Fibroblast of upper back skin (primary cell): ENCODE data around the gene DGKQ.

ENCODE experiments used
- DNase-seq: peaks from one replicate; pipeline ENCODE4 v3.0.0-alpha.2; 2013

DGKQ gene

GRCh38 chr4:960140-960635 is 13.2 kb downstream of the DGKQ start:
- DNase-seq, result no peak

- DNase-seq, result no peak
Observed at GRCh38 chr4:959338-960139, 13.8 kb downstream of the DGKQ start.

- DNase-seq, result no peak
Observed at GRCh38 chr4:958696-959337, 14.6 kb downstream of the DGKQ start.

GRCh38 chr4:958314-958665 is 15.1 kb downstream of the DGKQ start:
- DNase-seq, result no peak

GRCh38 chr4:957581-958313 is 15.6 kb downstream of the DGKQ start:
- DNase-seq, result no peak

- DNase-seq, result no peak
Observed at GRCh38 chr4:957231-957580, 16.2 kb downstream of the DGKQ start.

GRCh38 chr4:956531-957230 is 16.7 kb downstream of the DGKQ start:
- no peak for DNase-seq

- DNase-seq, result no peak
Observed at GRCh38 chr4:955931-956381, 17.4 kb downstream of the DGKQ start.

- no peak for DNase-seq
Observed at GRCh38 chr4:955161-955921, 18.0 kb downstream of the DGKQ start.

- no peak for DNase-seq
Observed at GRCh38 chr4:954211-955020, 19.0 kb downstream of the DGKQ start.

GRCh38 chr4:953574-953915 is 19.8 kb downstream of the DGKQ start:
- DNase-seq, result no peak

- DNase-seq, result no peak
Observed at GRCh38 chr4:952881-953573, 20.3 kb downstream of the DGKQ start.

- no peak for DNase-seq
Observed at GRCh38 chr4:951594-952468, 21.5 kb downstream of the DGKQ start.

- DNase-seq, result no peak
Observed at GRCh38 chr4:951186-951585, 22.2 kb downstream of the DGKQ start.

GRCh38 chr4:950136-951020 is 23.0 kb downstream of the DGKQ start:
- no peak for DNase-seq

GRCh38 chr4:949656-950055 is 23.7 kb downstream of the DGKQ start:
- no peak for DNase-seq

GRCh38 chr4:948936-949300 is 24.5 kb downstream of the DGKQ start:
- DNase-seq, result no peak

GRCh38 chr4:948101-948935 is 25.1 kb downstream of the DGKQ start:
- DNase-seq, result no peak
